ENCODE results near the gene CD47.

DNA sequence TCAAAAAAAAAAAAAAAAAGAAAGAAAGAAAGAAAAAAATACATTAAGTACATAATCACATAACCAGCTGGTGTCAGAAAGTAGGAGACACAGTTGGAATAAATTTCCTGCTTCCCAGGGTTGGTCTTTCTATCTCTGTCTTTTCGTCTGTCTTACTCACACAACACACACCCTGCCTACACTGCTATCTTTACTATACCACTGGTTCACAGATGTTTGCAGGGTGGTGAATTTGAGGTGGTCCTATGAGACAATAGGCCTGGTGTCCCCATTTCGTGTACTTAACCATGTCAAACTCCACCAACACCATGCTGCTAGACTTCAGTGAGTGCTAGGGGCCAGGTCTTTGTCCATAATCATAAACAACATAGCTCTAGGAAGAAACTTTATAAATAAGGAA, 17.6 kb upstream of the CD47 start:
- TF ChIP-seq, protein P1, sequence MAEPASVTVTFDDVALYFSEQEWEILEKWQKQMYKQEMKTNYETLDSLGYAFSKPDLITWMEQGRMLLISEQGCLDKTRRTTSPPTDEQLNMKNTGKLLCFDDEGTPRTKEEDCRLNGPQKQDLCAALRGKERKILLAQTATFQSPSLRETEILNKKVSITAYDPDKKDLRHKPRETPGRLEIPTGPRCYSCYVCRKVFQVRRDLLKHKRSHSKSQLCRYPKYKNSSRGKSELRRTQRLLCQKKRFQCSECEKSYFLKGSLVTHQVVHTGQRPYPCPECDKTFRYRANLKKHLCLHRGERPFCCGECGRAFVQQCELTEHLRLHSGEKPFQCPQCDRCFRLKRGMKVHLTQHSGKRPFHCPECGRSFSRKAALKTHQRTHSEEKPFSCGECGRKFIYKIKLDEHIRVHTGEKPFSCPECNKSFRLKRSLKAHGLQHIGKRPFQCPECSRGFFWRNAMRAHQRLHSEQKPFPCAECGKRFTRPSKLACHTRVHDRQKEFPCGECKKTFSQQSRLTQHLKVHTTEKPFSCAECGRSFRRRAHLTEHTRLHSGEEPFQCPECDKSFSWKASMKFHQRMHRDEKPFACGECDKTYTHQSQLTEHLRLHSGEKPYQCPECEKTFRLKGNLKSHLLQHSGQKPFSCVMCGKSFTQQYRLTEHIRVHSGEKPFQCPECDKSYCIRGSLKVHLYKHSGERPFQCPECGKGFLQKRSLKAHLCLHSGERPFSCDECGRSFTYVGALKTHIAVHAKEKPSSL (CRISPR knock-in tag; conservative IDR thresholded peaks at IDR 0.05), result no peak
- TF ChIP-seq, protein P2, sequence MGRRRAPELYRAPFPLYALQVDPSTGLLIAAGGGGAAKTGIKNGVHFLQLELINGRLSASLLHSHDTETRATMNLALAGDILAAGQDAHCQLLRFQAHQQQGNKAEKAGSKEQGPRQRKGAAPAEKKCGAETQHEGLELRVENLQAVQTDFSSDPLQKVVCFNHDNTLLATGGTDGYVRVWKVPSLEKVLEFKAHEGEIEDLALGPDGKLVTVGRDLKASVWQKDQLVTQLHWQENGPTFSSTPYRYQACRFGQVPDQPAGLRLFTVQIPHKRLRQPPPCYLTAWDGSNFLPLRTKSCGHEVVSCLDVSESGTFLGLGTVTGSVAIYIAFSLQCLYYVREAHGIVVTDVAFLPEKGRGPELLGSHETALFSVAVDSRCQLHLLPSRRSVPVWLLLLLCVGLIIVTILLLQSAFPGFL (CRISPR knock-in tag; IDR thresholded peaks at IDR 0.05; ENCODE audit: borderline replicate concordance), result no peak
- TF ChIP-seq FOXP1 (CRISPR knock-in tag; IDR thresholded peaks at IDR 0.05; ENCODE audit: borderline replicate concordance), result no peak
